Activated T-cell treated with anti-CD3 and anti-CD28 coated beads, Interleukin-2, amount 50 U/mL, for 4 hours (primary cell): Measurements from ENCODE around the gene STPG3. TPM values are rescaled to one million over a fixed set of nuclear protein-coding genes. Genes with fewer than 3 reads are reported as not detected.
"Not testable (repeated sequence)": the region's sequence is repeated elsewhere in the genome, so short reads cannot be mapped to it uniquely, and the experiment has no call there.

Experiments
- ATAC-seq, 2 donors: fragments of 200-7000 bp; cut with Tn5 transposase; one replicate each; pipeline ENCODE4 v1.10.0; 2021
- DNase-seq: peaks from one replicate; pipeline ENCODE4 v3.0.0-alpha.2; 2020
- H3K27me3 Mint-ChIP-seq: one replicate; pipeline ENCODE4 v1.8.0; 2021; ENCODE audit warnings: low read depth, mixed read lengths
- H3K36me3 Mint-ChIP-seq: one replicate; pipeline ENCODE4 v1.8.0; 2022; ENCODE audit warnings: mixed read lengths; ENCODE audit not compliant: insufficient read depth
- H3K4me1 Mint-ChIP-seq: one replicate; pipeline ENCODE4 v1.8.0; 2021; ENCODE audit warnings: low read depth, mixed read lengths
- H3K4me3 Mint-ChIP-seq: one replicate; pipeline ENCODE4 v1.8.0; 2021; ENCODE audit warnings: mild to moderate bottlenecking, moderate library complexity, mixed read lengths
- H3K9me3 Mint-ChIP-seq: one replicate; pipeline ENCODE4 v1.8.0; 2021; ENCODE audit warnings: mixed read lengths
- total RNA-seq, 3 donors: library from RNA; stranded (reverse); gene quantifications; one replicate each; pipeline ENCODE4 v1.2.1, GENCODE V29; 2021

STPG3 gene
- total RNA-seq, 3 donors from 2014 or later: not detected

DNA sequence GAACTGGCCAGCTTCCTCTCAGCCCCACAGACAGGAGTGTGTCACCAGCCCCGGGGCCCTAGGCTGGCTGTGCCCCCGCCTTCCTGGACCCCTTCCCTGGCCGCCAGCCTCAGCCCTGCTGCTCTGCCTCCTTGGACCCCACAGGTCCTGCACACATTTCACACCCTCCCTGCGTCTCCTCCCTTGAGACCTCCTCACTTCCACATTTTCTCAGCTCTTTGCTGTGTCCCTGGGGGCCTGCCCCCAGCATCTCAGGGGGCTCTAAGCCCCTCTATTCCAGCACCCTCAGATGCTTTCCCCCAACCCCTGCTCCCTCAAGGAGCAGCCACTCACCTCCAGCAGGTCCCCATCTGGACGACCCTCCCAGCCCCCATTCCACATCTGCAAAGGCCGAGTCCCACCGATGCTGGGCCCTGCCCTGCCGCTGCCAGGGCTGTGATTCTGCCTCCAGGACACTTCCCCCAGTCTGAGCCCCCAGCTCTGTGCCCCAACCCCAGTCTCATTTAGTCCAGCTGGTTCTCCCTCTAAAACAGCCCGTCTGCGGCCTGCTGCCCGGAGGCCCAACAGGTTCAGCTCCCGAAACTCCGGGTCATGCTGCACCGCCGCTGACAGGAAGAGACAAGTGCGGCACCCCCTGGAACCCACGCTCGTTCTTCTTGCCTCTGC lies 16.2 kb upstream of the STPG3 start:
- Mint-ChIP-seq H3K4me1 (peaks cover 13% of the 10 kb centered on the region), H3K4me3 (no peak overlapping the region), H3K36me3 (no peaks in the 10 kb centered on the region), H3K27me3 (peaks cover 4% of the 10 kb centered on the region), H3K9me3 (no peaks in the 10 kb centered on the region)
- ATAC-seq: no peak
- no peak for DNase-seq

DNA sequence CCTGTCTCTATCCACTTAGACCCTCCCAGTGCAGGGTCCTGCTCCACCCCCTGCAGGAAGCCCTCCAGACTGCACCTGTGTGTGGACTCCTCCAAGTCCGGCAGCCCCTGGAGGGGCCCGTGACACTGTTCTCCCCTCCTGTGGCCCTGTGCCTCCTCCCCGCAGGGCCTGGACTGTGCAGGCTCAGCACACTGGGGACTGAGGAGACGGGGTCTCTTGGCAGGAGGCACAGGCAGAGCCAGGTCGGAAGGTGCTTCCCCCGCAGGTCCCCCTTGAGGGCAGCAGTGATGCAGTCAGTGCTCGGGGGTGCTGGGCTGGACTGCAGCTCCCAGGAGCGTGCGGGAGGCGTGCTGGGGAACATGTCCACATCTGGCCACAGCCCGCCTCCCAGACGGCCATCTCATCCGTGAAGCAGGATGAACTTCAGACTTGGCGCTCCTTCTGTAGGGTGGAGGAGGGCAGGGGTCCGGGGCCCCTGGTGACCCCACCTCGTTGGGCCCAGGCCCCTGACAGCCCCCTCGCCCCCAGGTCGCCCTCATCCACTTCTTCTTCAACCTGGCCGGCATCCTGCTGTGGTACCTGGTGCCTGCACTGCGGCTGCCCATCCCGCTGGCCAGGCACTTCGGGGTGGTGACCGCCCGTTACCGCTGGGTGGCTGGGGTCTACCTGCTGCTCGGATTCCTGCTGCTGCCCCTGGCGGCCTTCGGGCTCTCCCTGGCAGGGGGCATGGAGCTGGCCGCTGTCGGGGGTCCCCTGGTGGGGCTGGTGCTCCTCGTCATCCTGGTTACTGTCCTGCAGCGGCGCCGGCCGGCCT lies 15.5 kb upstream of the STPG3 start:
- no peaks in the 10 kb centered on the region for H3K36me3 Mint-ChIP-seq
- no peaks in the 10 kb centered on the region for H3K9me3 Mint-ChIP-seq
- no peak for DNase-seq
- ATAC-seq: no peak
- peaks cover 4% of the 10 kb centered on the region for H3K27me3 Mint-ChIP-seq
- peaks cover 13% of the 10 kb centered on the region for H3K4me1 Mint-ChIP-seq
- no peak overlapping the region for H3K4me3 Mint-ChIP-seq

DNA sequence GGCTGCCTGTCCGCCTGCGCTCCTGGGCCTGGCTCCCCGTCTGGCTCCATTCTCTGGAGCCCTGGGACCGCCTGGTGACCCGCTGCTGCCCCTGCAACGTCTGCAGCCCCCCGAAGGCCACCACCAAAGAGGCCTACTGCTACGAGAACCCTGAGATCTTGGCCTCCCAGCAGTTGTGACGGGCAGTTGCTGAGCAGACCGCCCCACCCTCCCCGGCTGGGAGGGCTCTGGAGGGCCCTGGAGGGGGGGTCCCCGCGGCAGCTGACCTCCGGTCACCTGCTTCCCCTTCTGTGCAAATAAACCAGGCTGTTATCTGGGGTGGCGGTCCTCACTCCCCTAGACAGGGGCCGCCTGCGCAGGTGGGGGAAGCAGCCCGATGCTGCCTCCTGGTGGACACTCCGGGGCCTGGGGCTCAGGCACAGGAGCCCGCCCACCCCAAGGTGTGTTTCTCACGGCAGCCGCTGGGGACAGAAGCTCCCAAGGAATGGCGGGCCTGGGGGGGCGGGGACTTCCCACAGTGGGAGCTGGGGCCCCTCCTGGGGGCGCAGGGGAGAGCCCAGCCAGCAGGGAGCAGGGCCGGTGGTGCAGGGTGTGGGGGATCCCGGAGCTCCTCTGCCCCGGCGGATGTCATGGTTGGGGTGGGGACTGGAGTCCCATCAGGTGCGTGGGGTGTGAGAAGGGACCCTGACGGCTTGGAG lies 14.7 kb upstream of the STPG3 start:
- Mint-ChIP-seq H3K36me3 (no peaks in the 10 kb centered on the region), H3K4me3 (no peak overlapping the region), H3K9me3 (no peaks in the 10 kb centered on the region), H3K4me1 (peaks cover 13% of the 10 kb centered on the region), H3K27me3 (peaks cover 4% of the 10 kb centered on the region)
- DNase-seq: peak; percentile 93
- ATAC-seq: peak; percentile 26 to 32

DNA sequence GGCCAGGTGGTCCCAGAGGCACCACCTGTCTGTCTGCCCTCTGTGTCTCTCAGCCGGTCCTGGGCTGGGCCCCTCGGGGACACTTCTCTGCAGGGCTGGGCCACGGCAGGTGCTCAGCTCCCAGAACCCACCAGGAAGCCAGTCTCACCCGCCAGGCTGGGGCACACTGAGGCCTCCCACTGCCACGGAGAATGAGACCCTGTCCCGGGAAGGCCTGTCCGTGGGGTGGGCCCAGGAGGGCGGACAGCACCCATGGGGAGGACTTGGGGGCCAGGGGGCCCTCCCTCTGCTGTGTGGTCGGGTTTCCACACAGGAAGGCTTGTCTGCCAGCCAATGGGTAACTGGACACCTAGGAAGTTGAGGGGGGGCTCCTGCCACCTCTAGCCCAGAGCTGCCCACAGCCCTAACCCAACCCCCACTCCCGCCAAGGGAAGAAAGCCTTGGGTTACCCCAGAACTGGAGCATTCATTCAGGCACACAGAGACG lies 14.1 kb upstream of the STPG3 start:
- Mint-ChIP-seq H3K27me3 (peaks cover 2% of the 10 kb centered on the region), H3K36me3 (no peaks in the 10 kb centered on the region), H3K4me1 (peaks cover 13% of the 10 kb centered on the region), H3K4me3 (no peak overlapping the region), H3K9me3 (no peaks in the 10 kb centered on the region)
- DNase-seq: no peak
- ATAC-seq: no peak

DNA sequence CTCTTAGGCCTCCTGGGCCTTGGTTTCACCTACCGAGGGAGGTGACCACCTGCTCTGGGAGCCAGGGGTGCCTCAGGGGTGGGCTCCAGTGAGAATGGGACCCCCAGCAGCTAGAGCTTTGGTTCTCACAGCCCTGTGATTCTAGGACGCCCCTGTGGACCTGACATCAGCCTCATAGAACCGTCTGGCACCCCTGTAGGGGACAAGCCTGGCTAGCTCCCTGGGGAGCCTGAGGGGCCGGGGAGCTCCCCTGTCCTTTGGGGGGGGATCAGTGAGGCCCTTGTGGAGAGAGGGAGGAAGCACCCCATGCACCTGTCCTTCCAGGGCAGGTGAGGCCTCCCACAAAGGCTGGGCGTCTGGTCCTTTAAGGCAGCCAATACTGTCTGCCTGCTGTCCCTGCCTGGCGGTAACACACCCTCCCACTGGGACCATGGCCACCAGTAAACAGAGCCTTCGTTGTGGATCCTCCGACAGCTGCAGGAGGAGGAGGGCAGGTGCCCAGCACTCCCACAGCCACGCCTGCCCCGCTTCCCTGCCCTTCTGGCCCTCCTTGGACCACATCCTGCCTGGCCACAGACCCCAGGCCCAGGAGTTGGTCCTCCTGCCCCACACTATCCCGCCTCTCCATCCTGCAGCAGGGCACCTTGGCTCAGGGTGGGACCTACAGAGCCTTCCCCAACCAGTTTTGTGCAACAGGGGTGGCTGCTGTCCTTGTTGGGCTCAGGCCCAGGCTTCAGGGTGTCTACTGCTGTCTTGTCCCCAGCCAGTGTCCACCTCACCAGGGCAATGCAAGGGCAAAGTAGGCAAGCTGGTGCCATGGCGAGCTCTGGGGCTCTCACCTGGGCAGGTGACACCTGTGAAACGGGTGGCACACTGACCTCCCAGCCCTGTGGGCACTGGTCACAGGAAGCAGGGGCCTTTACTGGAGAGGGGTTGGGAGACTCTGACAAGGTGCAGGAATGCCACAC lies 13.0 kb upstream of the STPG3 start:
- peaks cover 2% of the 10 kb centered on the region for H3K27me3 Mint-ChIP-seq
- H3K36me3 Mint-ChIP-seq: peaks cover 9% of the 10 kb centered on the region
- H3K4me3 Mint-ChIP-seq: no peak overlapping the region
- H3K4me1 Mint-ChIP-seq: peaks cover 23% of the 10 kb centered on the region
- ATAC-seq (no peak), DNase-seq (no peak)
- no peaks in the 10 kb centered on the region for H3K9me3 Mint-ChIP-seq

DNA sequence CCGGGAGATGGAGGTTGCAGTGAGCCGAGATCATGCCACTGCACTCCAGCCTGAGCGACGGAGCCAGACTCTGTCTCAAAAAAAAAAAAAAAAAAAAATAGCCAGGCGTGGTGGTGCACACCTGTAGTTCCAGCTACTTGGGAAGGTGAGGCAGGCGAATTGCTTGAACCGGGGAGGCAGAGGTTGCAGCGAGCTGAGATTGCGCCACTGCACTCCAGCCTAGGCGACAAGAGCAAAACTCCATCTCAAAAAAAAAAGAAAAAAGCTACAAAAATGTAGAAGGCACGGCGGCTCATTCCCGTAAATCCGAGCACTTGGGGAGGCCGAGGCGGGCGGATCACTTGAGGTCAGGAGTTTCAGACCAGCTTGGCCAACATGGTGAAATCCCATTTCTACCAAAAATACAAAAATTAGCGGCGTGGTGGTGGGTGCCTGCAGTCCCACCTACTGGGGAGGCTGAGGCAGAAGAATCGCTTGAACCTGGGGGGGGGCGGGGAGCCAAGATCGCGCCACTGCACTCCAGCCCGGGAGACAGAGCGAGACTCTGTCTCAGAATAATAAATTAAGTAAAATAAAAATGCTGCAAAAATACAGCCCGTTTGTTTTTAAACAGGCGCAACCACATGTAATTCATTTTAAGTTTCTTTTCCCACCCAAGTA lies 11.4 kb upstream of the STPG3 start:
- peak overlapping the region; percentile 75 for H3K4me3 Mint-ChIP-seq
- not testable (repeated sequence) for ATAC-seq, DNase-seq, H3K9me3 Mint-ChIP-seq, H3K27me3 Mint-ChIP-seq
- peaks cover 28% of the 10 kb centered on the region for H3K4me1 Mint-ChIP-seq
- H3K36me3 Mint-ChIP-seq: peaks cover 12% of the 10 kb centered on the region

DNA sequence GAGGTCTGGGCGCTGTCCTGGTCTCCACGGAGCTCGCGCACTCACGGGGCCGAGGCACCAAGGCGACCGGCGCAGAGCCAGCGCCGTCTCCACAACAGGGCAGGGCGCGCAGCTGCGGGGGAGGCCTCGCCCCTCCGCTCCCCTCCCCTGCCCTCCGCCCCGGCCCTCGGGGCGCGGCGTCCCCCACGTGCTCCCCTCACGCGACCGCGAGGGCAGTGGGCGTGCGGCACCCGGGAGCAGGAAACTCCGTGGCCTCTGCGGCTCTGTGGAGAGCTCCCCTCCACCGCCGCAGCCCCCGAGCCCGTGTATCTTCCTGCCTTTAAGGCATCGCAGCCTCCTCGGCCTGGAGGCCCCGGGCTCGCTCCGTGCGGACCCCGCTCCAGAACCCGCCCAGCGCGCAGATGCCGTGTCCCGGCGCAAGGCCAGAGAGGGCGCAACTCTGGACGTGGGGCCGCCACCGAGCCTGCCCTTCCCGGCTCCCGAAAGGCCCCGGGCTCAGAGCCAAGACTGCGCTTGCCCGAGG lies 10.7 kb upstream of the STPG3 start:
- H3K36me3 Mint-ChIP-seq: peaks cover 12% of the 10 kb centered on the region
- peak; percentile 64 for DNase-seq
- ATAC-seq: peak; percentile 38 to 42
- no peaks in the 10 kb centered on the region for H3K9me3 Mint-ChIP-seq
- H3K4me1 Mint-ChIP-seq: peaks cover 28% of the 10 kb centered on the region
- H3K27me3 Mint-ChIP-seq: no peaks in the 10 kb centered on the region
- peak overlapping the region; percentile 75 for H3K4me3 Mint-ChIP-seq

DNA sequence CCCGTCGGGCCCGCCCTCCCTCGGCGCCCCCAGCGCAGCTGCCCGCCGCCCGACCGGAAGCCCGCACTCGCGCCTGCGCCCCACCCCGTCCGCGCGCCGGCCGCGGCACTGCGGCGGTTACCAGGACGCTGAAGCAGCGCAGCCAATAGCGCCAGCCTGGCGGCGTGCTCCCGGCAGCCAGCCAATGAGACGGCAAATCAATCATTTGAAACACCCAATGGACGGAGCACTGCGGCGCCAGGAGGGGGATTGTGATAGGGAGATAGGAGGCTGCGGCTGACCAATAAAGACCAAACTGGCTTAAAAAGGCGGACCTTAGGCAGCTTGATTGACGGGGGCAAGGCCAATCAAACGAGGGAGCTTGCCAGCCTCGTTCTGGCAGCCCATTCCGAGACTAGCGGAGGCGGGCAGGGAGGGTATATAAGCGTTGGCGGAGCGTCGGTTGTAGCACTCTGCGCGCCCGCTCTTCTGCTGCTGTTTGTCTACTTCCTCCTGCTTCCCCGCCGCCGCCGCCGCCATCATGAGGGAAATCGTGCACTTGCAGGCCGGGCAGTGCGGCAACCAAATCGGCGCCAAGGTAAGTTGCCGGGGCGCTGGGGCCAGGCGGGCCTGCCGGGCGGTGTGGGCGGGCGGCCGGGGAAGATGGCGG lies 10.1 kb upstream of the STPG3 start, which contains the start of gene TUBB4B:
Gene TUBB4B (plus strand): TSS at position 447 of the 649 bp plus-strand sequence. CDS start 74 bp downstream, at position 521.
- Mint-ChIP-seq H3K4me1 (peaks cover 28% of the 10 kb centered on the region), H3K36me3 (peaks cover 12% of the 10 kb centered on the region), H3K27me3 (no peaks in the 10 kb centered on the region), H3K4me3 (peak within 1 kb of the TSS; percentile 89), H3K9me3 (no peaks in the 10 kb centered on the region)
- DNase-seq: peak; percentile 96
- peak; percentile 77 to 78 for ATAC-seq

DNA sequence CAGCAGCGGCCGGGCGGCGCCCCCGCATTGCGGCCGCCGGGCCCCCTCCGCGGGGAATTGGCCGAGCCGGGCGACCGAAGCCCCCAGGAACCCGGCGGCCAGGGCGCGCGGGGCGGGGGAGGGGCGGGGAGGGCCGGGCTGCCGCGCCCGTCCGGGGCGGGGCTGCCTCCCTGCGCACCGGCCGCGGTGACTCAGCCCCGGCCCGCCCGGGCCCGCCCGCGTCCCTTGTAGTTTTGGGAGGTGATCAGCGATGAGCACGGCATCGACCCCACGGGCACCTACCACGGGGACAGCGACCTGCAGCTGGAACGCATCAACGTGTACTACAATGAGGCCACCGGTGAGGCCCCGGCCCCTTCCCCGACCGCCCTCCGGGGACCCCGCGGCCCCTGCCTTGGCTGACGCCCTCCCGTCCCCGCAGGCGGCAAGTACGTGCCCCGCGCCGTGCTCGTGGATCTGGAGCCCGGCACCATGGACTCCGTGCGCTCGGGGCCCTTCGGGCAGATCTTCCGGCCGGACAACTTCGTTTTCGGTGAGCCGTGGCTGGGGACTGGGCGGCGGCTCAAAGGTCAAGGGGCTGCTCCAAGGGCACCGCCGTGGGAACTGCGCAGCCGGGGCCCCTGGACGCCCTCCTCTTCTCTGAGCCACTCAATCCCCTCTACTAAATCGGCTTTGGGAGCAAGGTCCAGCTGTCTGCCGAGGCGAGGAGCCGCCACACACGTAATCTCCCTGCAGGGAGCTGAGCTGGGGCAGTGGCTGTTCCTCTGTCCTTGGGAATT lies 9.4 kb upstream of the STPG3 start:
- DNase-seq (peak; percentile 73), ATAC-seq (peak; percentile 42 to 46)
- peaks cover 12% of the 10 kb centered on the region for H3K36me3 Mint-ChIP-seq
- H3K9me3 Mint-ChIP-seq: no peaks in the 10 kb centered on the region
- peak overlapping the region; percentile 89 for H3K4me3 Mint-ChIP-seq
- no peaks in the 10 kb centered on the region for H3K27me3 Mint-ChIP-seq
- H3K4me1 Mint-ChIP-seq: peaks cover 28% of the 10 kb centered on the region

DNA sequence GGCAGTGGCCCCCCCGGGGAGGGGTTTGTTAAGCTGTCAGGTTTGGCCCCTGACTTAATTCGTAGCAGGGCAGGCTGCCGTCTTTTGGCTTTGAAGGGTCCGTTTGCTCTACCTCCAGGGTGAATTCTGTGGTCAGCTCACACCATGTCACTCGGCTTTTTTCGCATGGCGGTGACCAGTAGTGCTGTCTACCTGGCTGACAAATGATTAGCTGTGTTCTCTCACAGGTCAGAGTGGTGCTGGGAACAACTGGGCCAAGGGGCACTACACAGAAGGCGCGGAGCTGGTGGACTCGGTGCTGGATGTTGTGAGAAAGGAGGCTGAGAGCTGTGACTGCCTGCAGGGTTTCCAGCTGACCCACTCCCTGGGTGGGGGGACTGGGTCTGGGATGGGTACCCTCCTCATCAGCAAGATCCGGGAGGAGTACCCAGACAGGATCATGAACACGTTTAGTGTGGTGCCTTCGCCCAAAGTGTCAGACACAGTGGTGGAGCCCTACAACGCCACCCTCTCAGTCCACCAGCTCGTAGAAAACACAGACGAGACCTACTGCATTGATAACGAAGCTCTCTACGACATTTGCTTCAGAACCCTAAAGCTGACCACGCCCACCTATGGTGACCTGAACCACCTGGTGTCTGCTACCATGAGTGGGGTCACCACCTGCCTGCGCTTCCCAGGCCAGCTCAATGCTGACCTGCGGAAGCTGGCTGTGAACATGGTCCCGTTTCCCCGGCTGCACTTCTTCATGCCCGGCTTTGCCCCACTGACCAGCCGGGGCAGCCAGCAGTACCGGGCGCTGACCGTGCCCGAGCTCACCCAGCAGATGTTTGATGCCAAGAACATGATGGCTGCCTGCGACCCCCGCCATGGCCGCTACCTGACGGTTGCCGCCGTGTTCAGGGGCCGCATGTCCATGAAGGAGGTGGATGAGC lies 8.6 kb upstream of the STPG3 start:
- no peak for DNase-seq
- no peaks in the 10 kb centered on the region for H3K27me3 Mint-ChIP-seq
- no peak for ATAC-seq
- peaks cover 28% of the 10 kb centered on the region for H3K4me1 Mint-ChIP-seq
- no peaks in the 10 kb centered on the region for H3K9me3 Mint-ChIP-seq
- H3K4me3 Mint-ChIP-seq: peak overlapping the region; percentile 87
- peaks cover 12% of the 10 kb centered on the region for H3K36me3 Mint-ChIP-seq

DNA sequence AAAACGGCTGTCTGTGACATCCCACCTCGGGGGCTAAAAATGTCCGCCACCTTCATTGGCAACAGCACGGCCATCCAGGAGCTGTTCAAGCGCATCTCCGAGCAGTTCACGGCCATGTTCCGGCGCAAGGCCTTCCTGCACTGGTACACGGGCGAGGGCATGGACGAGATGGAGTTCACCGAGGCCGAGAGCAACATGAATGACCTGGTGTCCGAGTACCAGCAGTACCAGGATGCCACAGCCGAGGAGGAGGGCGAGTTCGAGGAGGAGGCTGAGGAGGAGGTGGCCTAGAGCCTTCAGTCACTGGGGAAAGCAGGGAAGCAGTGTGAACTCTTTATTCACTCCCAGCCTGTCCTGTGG lies 7.8 kb upstream of the STPG3 start:
- H3K9me3 Mint-ChIP-seq, ATAC-seq, DNase-seq, H3K27me3 Mint-ChIP-seq: not testable (repeated sequence)
- H3K4me3 Mint-ChIP-seq: peak overlapping the region; percentile 87
- H3K4me1 Mint-ChIP-seq: peaks cover 27% of the 10 kb centered on the region
- peaks cover 12% of the 10 kb centered on the region for H3K36me3 Mint-ChIP-seq
